GM12878 (cell line): Measurements from ENCODE around the gene SRBD1. TPM values are rescaled to one million over a fixed set of nuclear protein-coding genes. Genes with fewer than 3 reads are reported as not detected.

Experiments
- ATAC-seq: fragments of 200-7000 bp; cut with Tn5 transposase; 3 replicates; pipeline ENCODE4 v1.9.1; 2020; ENCODE audit warnings: mild to moderate bottlenecking, moderate library complexity
- BruUV-seq: library from RNA; stranded (reverse); fragments of 400-500 nt; replicated peaks from 2 replicates; lab custom pipeline; 2021; lab: Mats Ljungman, UMichigan
- CTCF ChIA-PET: fragments of 300-600 bp; sonication (Branson Sonifier 250); formaldehyde crosslinking; extraction: SDS; loops from one replicate; lab custom pipeline; 2021; ENCODE audit warnings: inconsistent platforms; lab: Yijun Ruan, JAX
- POLR2A ChIA-PET: fragments of 350-600 bp; formaldehyde crosslinking; extraction: SDS; loops from one replicate; lab custom pipeline; 2021; ENCODE audit warnings: inconsistent platforms; lab: Charles Lee
- RAD21 ChIA-PET: fragments of 300-600 bp; sonication (Branson Sonifier 250); formaldehyde crosslinking; loops from one replicate; lab custom pipeline; 2023; ENCODE audit warnings: antibody characterized with exemption; ENCODE audit not compliant: unreplicated experiment; lab: Charles Lee
- SMC1A ChIA-PET: fragments of 300-600 bp; sonication (Branson Sonifier 250); formaldehyde crosslinking; loops from one replicate; lab custom pipeline; 2023; ENCODE audit not compliant: unreplicated experiment, uncharacterized antibody; lab: Charles Lee
- DNase-seq: peaks from one replicate; pipeline ENCODE4 v3.0.0-alpha.2; 2011; ENCODE audit warnings: low read depth, low spot score
- FAIRE-seq: peaks from 3 replicates; lab custom pipeline; 2011; peaks lifted over from hg19 to GRCh38; lab: Jason Lieb, UNC
- H2AFZ ChIP-seq: 2 replicates; pipeline ENCODE4 v1.6.0; 2011; ENCODE audit warnings: low read depth, low read length, control low read depth; ENCODE audit not compliant: control insufficient read depth
- H3K27ac ChIP-seq: 2 replicates; pipeline ENCODE4 v1.5.1; 2011; ENCODE audit warnings: control low read depth; ENCODE audit not compliant: control insufficient read depth, insufficient read depth
- H3K27me3 ChIP-seq, 2 experiments: replicated peaks in 1 of 2; 2 replicates each; pipeline versions ENCODE4 v1.6.0 to v1.6.1; 2011; ENCODE audit warnings: low read length in 1 of 2; ENCODE audit not compliant: control insufficient read depth in 2 of 2, insufficient read depth in 2 of 2
- H3K36me3 ChIP-seq, 2 experiments: 2 replicates each; pipeline ENCODE4 v1.5.1; 2011; ENCODE audit warnings: low read length in 1 of 2; ENCODE audit not compliant: control insufficient read depth in 2 of 2, insufficient read depth in 2 of 2
- H3K4me1 ChIP-seq: 2 replicates; pipeline ENCODE4 v1.6.1; 2011; ENCODE audit warnings: mild to moderate bottlenecking, low read length, moderate library complexity, mixed read lengths; ENCODE audit not compliant: control insufficient read depth, insufficient read depth
- H3K4me2 ChIP-seq: 2 replicates; pipeline ENCODE4 v1.6.0; 2011; ENCODE audit warnings: control low read depth; ENCODE audit not compliant: control insufficient read depth, insufficient read depth
- H3K4me3 ChIP-seq: fragments of 200-600 bp; sonication (generic); 2 replicates; pipeline ENCODE4 v1.5.1; 2016
- H3K79me2 ChIP-seq: 2 replicates; pipeline ENCODE4 v1.6.0; 2011; ENCODE audit warnings: low read length; ENCODE audit not compliant: control insufficient read depth, insufficient read depth
- H3K9ac ChIP-seq: 2 replicates; pipeline ENCODE4 v1.8.0; 2011; ENCODE audit warnings: low read length, control low read depth, mixed read lengths; ENCODE audit not compliant: control insufficient read depth, insufficient read depth
- H3K9me3 ChIP-seq: replicated peaks from 3 replicates; pipeline ENCODE4 v1.5.1; 2011; ENCODE audit warnings: mild to moderate bottlenecking, low read length; ENCODE audit not compliant: control insufficient read depth, insufficient read depth
- H4K20me1 ChIP-seq: 2 replicates; pipeline ENCODE4 v1.6.0; 2011; ENCODE audit not compliant: control insufficient read depth, insufficient read depth
- BCL3 ChIP-seq: IDR thresholded peaks from 2 replicates; pipeline ENCODE4 v1.6.1; 2011; ENCODE audit warnings: borderline replicate concordance, low read depth, mild to moderate bottlenecking, moderate library complexity, low read length; ENCODE audit not compliant: insufficient read depth, poor library complexity, severe bottlenecking
- BRCA1 ChIP-seq: IDR thresholded peaks from 2 replicates; pipeline ENCODE4 v1.6.1; 2011; ENCODE audit warnings: low read depth, low read length, improper control_type of control experiment
- CHD1 ChIP-seq: IDR thresholded peaks from 2 replicates; pipeline ENCODE4 v1.6.1; 2012; ENCODE audit warnings: low read depth, low read length, improper control_type of control experiment
- E2F4 ChIP-seq: IDR thresholded peaks from 2 replicates; pipeline ENCODE4 v1.6.1; 2012; ENCODE audit warnings: low read depth, low read length, improper control_type of control experiment
- ESRRA ChIP-seq: IDR thresholded peaks from 2 replicates; pipeline ENCODE4 v1.6.1; 2012; ENCODE audit warnings: mild to moderate bottlenecking, low read length, improper control_type of control experiment
- KAT2A ChIP-seq: conservative IDR thresholded peaks from 2 replicates; pipeline ENCODE4 v1.6.1; 2011; ENCODE audit warnings: low read depth, low read length; ENCODE audit not compliant: control insufficient read depth
- MLLT1 ChIP-seq: fragments of 450-650 bp; IDR thresholded peaks from 2 replicates; pipeline ENCODE4 v1.6.1; 2016; ENCODE audit warnings: mild to moderate bottlenecking
- MTA2 ChIP-seq: fragments of 450-650 bp; IDR thresholded peaks from 2 replicates; pipeline ENCODE4 v1.6.1; 2016; ENCODE audit warnings: low read depth, mild to moderate bottlenecking, moderate library complexity
- MTA3 ChIP-seq: IDR thresholded peaks from 2 replicates; pipeline ENCODE4 v1.6.1; 2012; ENCODE audit warnings: low read length, inconsistent platforms, borderline replicate concordance
- POU2F2 ChIP-seq: IDR thresholded peaks from 3 replicates; pipeline ENCODE4 v1.6.1; 2011; ENCODE audit warnings: low read depth, mild to moderate bottlenecking, low read length, borderline replicate concordance
- RAD21 ChIP-seq: IDR thresholded peaks from 2 replicates; pipeline ENCODE4 v1.6.1; 2011; ENCODE audit warnings: mild to moderate bottlenecking, low read depth, low read length, moderate library complexity; ENCODE audit not compliant: insufficient read depth
- RELA ChIP-seq: fragments of 450-650 bp; IDR thresholded peaks from 2 replicates; pipeline ENCODE4 v1.8.0; 2014; ENCODE audit warnings: borderline replicate concordance; ENCODE audit not compliant: partially characterized antibody
- RELB ChIP-seq: fragments of 450-650 bp; IDR thresholded peaks from 2 replicates; pipeline ENCODE4 v1.6.1; 2017; ENCODE audit warnings: low read depth, mild to moderate bottlenecking, moderate library complexity
- SREBF2 ChIP-seq: IDR thresholded peaks from 2 replicates; pipeline ENCODE4 v1.6.1; 2012; ENCODE audit warnings: mild to moderate bottlenecking, low read length
- ZNF207 ChIP-seq: fragments of 450-650 bp; IDR thresholded peaks from 2 replicates; pipeline ENCODE4 v1.6.1; 2014; ENCODE audit warnings: antibody characterized with exemption, mild to moderate bottlenecking, borderline replicate concordance
- WGBS: methylation state at CpG from one replicate; pipeline ENCODE4 v1.1.6; 2016; ENCODE audit warnings: low lambda C conversion rate; ENCODE audit not compliant: insufficient replicate concordance, insufficient coverage; ENCODE audit errors: missing lambda C conversion rate; 5-methylcytosine and 5-hydroxymethylcytosine counted together
- in situ Hi-C: fragments of 300-500 bp; cut with MboI; formaldehyde crosslinking; loops from 9 replicates; pipeline ENCODE4 v1.14.3; 2018; ENCODE audit warnings: mixed read lengths
- intact Hi-C: fragments of 100-400 bp; cut with micrococcal nuclease; formaldehyde crosslinking; loops from one replicate; pipeline ENCODE4 v1.14.2; 2022; ENCODE audit not compliant: unreplicated experiment
- polyA plus RNA-seq, 11 experiments: library from polyadenylated mRNA; depleted of rRNA in 4 of 11; unstranded in 6 of 11; stranded (reverse) in 5 of 11; fragments of >200 nt; fragmentation: Nextera tagmentation in 4 of 11; fragmentation: Illumina TruSeq in 1 of 11; extraction: Ambion mirVana in 4 of 11; extraction: Trizol in 1 of 11; gene quantifications; 1 replicate in 1 of 11; 2 replicates in 10 of 11; pipeline versions ENCODE4 v1.2.1 to v1.2.3, GENCODE V29; 2011 to 2016; ENCODE audit warnings: inconsistent platforms in 2 of 11, missing spikeins in 2 of 11, low read depth in 1 of 11
- total RNA-seq, 4 experiments: library from RNA; depleted of rRNA in 3 of 4; stranded (reverse); fragments of >200 nt in 3 of 4; fragmentation: Illumina TruSeq in 1 of 4; extraction: Trizol in 1 of 4; gene quantifications; 2 replicates each; pipeline versions ENCODE4 v1.2.1 to v1.2.3, GENCODE V29; 2013 to 2021
- TF ChIP-seq, protein P1 (sequence below): fragments of 450-650 bp; conservative IDR thresholded peaks from 2 replicates; pipeline ENCODE4 v1.6.1; 2017; ENCODE audit warnings: mild to moderate bottlenecking, moderate library complexity
- TF ChIP-seq, protein P2 (sequence below): fragments of 450-650 bp; IDR thresholded peaks from 2 replicates; pipeline ENCODE4 v1.6.1; 2014; ENCODE audit warnings: mild to moderate bottlenecking

The SRBD1 gene
- total and polyA plus RNA-seq, 10 of the 15 experiments (the other 5 are each of a cell fraction or from before 2014, with no cell fraction given): 9.7 to 33.1 (median 20.1) TPM

DNA sequence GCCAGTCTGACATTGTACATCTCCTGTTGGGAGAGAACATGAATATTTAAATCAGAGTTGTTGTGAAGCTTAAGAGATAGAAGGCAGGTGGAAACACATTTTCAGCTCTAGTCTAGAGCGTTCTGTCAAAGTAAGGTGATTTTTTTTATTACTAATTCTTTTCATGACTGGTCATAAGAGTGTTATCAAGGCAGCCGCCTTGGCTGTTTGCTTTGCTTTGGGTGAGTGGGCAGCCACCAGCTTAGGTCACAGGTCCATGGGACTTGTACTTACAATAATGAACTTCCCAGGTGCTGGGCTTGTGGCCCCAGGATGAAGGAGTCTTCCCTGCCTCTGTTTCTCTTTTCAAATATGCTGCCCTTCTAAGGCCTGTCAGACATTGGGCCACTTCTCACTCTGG, 256.3 kb downstream of the SRBD1 start:
- SMC1A ChIA-PET: no interaction called here
- no peak overlapping the region for H3K27ac ChIP-seq
- no peak overlapping the region for H3K4me3 ChIP-seq
- no peaks in the 10 kb centered on the region for H3K79me2 ChIP-seq
- 47% methylated on average over 2 of the region's 2 CpGs for WGBS
- no peak for ATAC-seq
- no peak for TF ChIP-seq RELA
- TF ChIP-seq KAT2A: no peak
- no peak for TF ChIP-seq MLLT1
- no peak for TF ChIP-seq E2F4
- no peak for TF ChIP-seq ZNF207
- TF ChIP-seq, protein P1, sequence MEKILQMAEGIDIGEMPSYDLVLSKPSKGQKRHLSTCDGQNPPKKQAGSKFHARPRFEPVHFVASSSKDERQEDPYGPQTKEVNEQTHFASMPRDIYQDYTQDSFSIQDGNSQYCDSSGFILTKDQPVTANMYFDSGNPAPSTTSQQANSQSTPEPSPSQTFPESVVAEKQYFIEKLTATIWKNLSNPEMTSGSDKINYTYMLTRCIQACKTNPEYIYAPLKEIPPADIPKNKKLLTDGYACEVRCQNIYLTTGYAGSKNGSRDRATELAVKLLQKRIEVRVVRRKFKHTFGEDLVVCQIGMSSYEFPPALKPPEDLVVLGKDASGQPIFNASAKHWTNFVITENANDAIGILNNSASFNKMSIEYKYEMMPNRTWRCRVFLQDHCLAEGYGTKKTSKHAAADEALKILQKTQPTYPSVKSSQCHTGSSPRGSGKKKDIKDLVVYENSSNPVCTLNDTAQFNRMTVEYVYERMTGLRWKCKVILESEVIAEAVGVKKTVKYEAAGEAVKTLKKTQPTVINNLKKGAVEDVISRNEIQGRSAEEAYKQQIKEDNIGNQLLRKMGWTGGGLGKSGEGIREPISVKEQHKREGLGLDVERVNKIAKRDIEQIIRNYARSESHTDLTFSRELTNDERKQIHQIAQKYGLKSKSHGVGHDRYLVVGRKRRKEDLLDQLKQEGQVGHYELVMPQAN: no peak
- TF ChIP-seq RELB: no peak
- no peak for TF ChIP-seq MTA2
- TF ChIP-seq CHD1: no peak
- no peak for TF ChIP-seq SREBF2
- no peak for TF ChIP-seq RAD21
- no peak for TF ChIP-seq ESRRA
- TF ChIP-seq BRCA1: no peak
- no peak for TF ChIP-seq BCL3
- TF ChIP-seq MTA3: no peak
- TF ChIP-seq, protein P2, sequence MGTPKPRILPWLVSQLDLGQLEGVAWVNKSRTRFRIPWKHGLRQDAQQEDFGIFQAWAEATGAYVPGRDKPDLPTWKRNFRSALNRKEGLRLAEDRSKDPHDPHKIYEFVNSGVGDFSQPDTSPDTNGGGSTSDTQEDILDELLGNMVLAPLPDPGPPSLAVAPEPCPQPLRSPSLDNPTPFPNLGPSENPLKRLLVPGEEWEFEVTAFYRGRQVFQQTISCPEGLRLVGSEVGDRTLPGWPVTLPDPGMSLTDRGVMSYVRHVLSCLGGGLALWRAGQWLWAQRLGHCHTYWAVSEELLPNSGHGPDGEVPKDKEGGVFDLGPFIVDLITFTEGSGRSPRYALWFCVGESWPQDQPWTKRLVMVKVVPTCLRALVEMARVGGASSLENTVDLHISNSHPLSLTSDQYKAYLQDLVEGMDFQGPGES: no peak
- no peak for TF ChIP-seq POU2F2
- TF ChIP-seq, all 136 proteins: peak for 0
- FAIRE-seq (no peak), DNase-seq (no peak)
- in situ Hi-C loops: no loop called here
- BruUV-seq: no TSS peak
- Histone ChIP-seq H2AFZ (no peak overlapping the region), H3K4me1 (no peaks in the 10 kb centered on the region), H3K27me3 (no peaks in the 10 kb centered on the region), H4K20me1 (no peaks in the 10 kb centered on the region), H3K9ac (no peak overlapping the region), H3K36me3 (no peaks in the 10 kb centered on the region), H3K4me2 (no peak overlapping the region), H3K9me3 (no peaks in the 10 kb centered on the region)
- ChIA-PET RAD21 (no interaction called here), CTCF (no interaction called here), POLR2A (no interaction called here)
- intact Hi-C loops: no loop called here
